ENCODE data around the gene MEF2A. TPM values are rescaled to one million over a fixed set of nuclear protein-coding genes. Genes with fewer than 3 reads are reported as not detected.

MEF2A gene
- total RNA-seq, 1 donor = 56.5 TPM

- no peaks in the 10 kb centered on the region for H3K9me3 ChIP-seq (ENCODE audit: low read depth, low read length)
- H3K4me3 ChIP-seq (ENCODE audit: low read length) = no peak overlapping the region
- H3K27me3 ChIP-seq (ENCODE audit: insufficient read depth, low read length) = no peaks in the 10 kb centered on the region
- H3K4me1 ChIP-seq (ENCODE audit: insufficient read depth, low read length) = no peaks in the 10 kb centered on the region
Measured at GRCh38 chr15:99554880-99555488, 10.8 kb upstream of the MEF2A start.

- no peak overlapping the region for H3K4me3 ChIP-seq (ENCODE audit: low read length)
- H3K27me3 ChIP-seq (ENCODE audit: insufficient read depth, low read length) = no peaks in the 10 kb centered on the region
- H3K9me3 ChIP-seq (ENCODE audit: low read depth, low read length) = no peaks in the 10 kb centered on the region
- no peaks in the 10 kb centered on the region for H3K4me1 ChIP-seq (ENCODE audit: insufficient read depth, low read length)
Measured at GRCh38 chr15:99556011-99556410, 9.8 kb upstream of the MEF2A start.

GRCh38 chr15:99556578-99556977 is 9.2 kb upstream of the MEF2A start:
- no peak overlapping the region for H3K4me3 ChIP-seq (ENCODE audit: low read length)
- no peaks in the 10 kb centered on the region for H3K4me1 ChIP-seq (ENCODE audit: insufficient read depth, low read length)
- H3K9me3 ChIP-seq (ENCODE audit: low read depth, low read length) = no peaks in the 10 kb centered on the region
- H3K27me3 ChIP-seq (ENCODE audit: insufficient read depth, low read length) = no peaks in the 10 kb centered on the region

- no peaks in the 10 kb centered on the region for H3K9me3 ChIP-seq (ENCODE audit: low read depth, low read length)
- no peak overlapping the region for H3K4me3 ChIP-seq (ENCODE audit: low read length)
- peaks cover 9% of the 10 kb centered on the region for H3K4me1 ChIP-seq (ENCODE audit: insufficient read depth, low read length)
- no peaks in the 10 kb centered on the region for H3K27me3 ChIP-seq (ENCODE audit: insufficient read depth, low read length)
Measured at GRCh38 chr15:99558084-99558483, 7.7 kb upstream of the MEF2A start.

- Histone ChIP-seq H3K4me3 (ENCODE audit: low read length) (no peak overlapping the region), H3K4me1 (ENCODE audit: insufficient read depth, low read length) (peaks cover 14% of the 10 kb centered on the region), H3K9me3 (ENCODE audit: low read depth, low read length) (no peaks in the 10 kb centered on the region), H3K27me3 (ENCODE audit: insufficient read depth, low read length) (no peaks in the 10 kb centered on the region)
Measured at GRCh38 chr15:99558571-99558970, 7.2 kb upstream of the MEF2A start.

- H3K4me1 ChIP-seq (ENCODE audit: insufficient read depth, low read length) = peaks cover 29% of the 10 kb centered on the region
- H3K4me3 ChIP-seq (ENCODE audit: low read length) = no peak overlapping the region
- no peaks in the 10 kb centered on the region for H3K9me3 ChIP-seq (ENCODE audit: low read depth, low read length)
- no peaks in the 10 kb centered on the region for H3K27me3 ChIP-seq (ENCODE audit: insufficient read depth, low read length)
Measured at GRCh38 chr15:99561476-99562230, 4.1 kb upstream of the MEF2A start.

- H3K4me1 ChIP-seq (ENCODE audit: insufficient read depth, low read length) = peaks cover 29% of the 10 kb centered on the region
Measured at GRCh38 chr15:99562238-99562637, 3.5 kb upstream of the MEF2A start.

GRCh38 chr15:99564221-99565048 is 1.3 kb upstream of the MEF2A start:
- Histone ChIP-seq H3K4me1 (ENCODE audit: insufficient read depth, low read length) (peaks cover 29% of the 10 kb centered on the region), H3K9me3 (ENCODE audit: low read depth, low read length) (no peaks in the 10 kb centered on the region)

More at GRCh38 chr15:99562238-99562637, 3.5 kb upstream of the MEF2A start:
- Histone ChIP-seq H3K27me3 (ENCODE audit: insufficient read depth, low read length) (no peaks in the 10 kb centered on the region), H3K9me3 (ENCODE audit: low read depth, low read length) (no peaks in the 10 kb centered on the region), H3K4me3 (ENCODE audit: low read length) (no peak overlapping the region)

GRCh38 chr15:99565049-99565298 is 810 bp upstream of the MEF2A start:
- H3K4me3 ChIP-seq (ENCODE audit: low read length) = peak overlapping the region; percentile 30
- H3K4me1 ChIP-seq (ENCODE audit: insufficient read depth, low read length) = peaks cover 29% of the 10 kb centered on the region
- no peaks in the 10 kb centered on the region for H3K9me3 ChIP-seq (ENCODE audit: low read depth, low read length)
- H3K27me3 ChIP-seq (ENCODE audit: insufficient read depth, low read length) = no peaks in the 10 kb centered on the region

More at GRCh38 chr15:99564221-99565048, 1.3 kb upstream of the MEF2A start:
- Histone ChIP-seq H3K27me3 (ENCODE audit: insufficient read depth, low read length) (no peaks in the 10 kb centered on the region), H3K4me3 (ENCODE audit: low read length) (peak overlapping the region; percentile 30)

- Histone ChIP-seq H3K27me3 (ENCODE audit: insufficient read depth, low read length) (no peaks in the 10 kb centered on the region), H3K4me3 (ENCODE audit: low read length) (peak overlapping the region; percentile 87), H3K4me1 (ENCODE audit: insufficient read depth, low read length) (peaks cover 29% of the 10 kb centered on the region), H3K9me3 (ENCODE audit: low read depth, low read length) (no peaks in the 10 kb centered on the region)
Measured at GRCh38 chr15:99566157-99566897, 543 bp downstream of the MEF2A start.

- Histone ChIP-seq H3K9me3 (ENCODE audit: low read depth, low read length) (no peaks in the 10 kb centered on the region), H3K27me3 (ENCODE audit: insufficient read depth, low read length) (no peaks in the 10 kb centered on the region), H3K4me3 (ENCODE audit: low read length) (no peak overlapping the region), H3K4me1 (ENCODE audit: insufficient read depth, low read length) (peaks cover 12% of the 10 kb centered on the region)
Measured at GRCh38 chr15:99568625-99569352, 3.0 kb downstream of the MEF2A start.

- no peaks in the 10 kb centered on the region for H3K27me3 ChIP-seq (ENCODE audit: insufficient read depth, low read length)
Measured at GRCh38 chr15:99571299-99571698, 5.5 kb downstream of the MEF2A start.

GRCh38 chr15:99574048-99574447 is 8.3 kb downstream of the MEF2A start:
- Histone ChIP-seq H3K4me3 (ENCODE audit: low read length) (no peak overlapping the region), H3K27me3 (ENCODE audit: insufficient read depth, low read length) (no peaks in the 10 kb centered on the region), H3K9me3 (ENCODE audit: low read depth, low read length) (no peaks in the 10 kb centered on the region), H3K4me1 (ENCODE audit: insufficient read depth, low read length) (peaks cover 3% of the 10 kb centered on the region)

More at GRCh38 chr15:99571299-99571698, 5.5 kb downstream of the MEF2A start:
- Histone ChIP-seq H3K9me3 (ENCODE audit: low read depth, low read length) (no peaks in the 10 kb centered on the region), H3K4me3 (ENCODE audit: low read length) (no peak overlapping the region), H3K4me1 (ENCODE audit: insufficient read depth, low read length) (no peaks in the 10 kb centered on the region)

GRCh38 chr15:99574502-99574901 is 8.7 kb downstream of the MEF2A start:
- Histone ChIP-seq H3K4me3 (ENCODE audit: low read length) (no peak overlapping the region), H3K9me3 (ENCODE audit: low read depth, low read length) (no peaks in the 10 kb centered on the region), H3K4me1 (ENCODE audit: insufficient read depth, low read length) (peaks cover 3% of the 10 kb centered on the region), H3K27me3 (ENCODE audit: insufficient read depth, low read length) (no peaks in the 10 kb centered on the region)

Measured in mononuclear cell (primary cell).